GM12878 (cell line): ENCODE results near the gene KLF14.

ENCODE experiments used
- CHD2 ChIP-seq: IDR thresholded peaks from 2 replicates; pipeline ENCODE4 v1.6.1; 2011; ENCODE audit warnings: low read depth, low read length, improper control_type of control experiment, borderline replicate concordance
- CTCF ChIP-seq, 3 experiments: IDR thresholded peaks in 2 of 3; conservative IDR thresholded peaks in 1 of 3; 2 replicates each; pipeline ENCODE4 v1.5.1; 2011; ENCODE audit warnings: low read depth in 3 of 3, low read length in 3 of 3, mild to moderate bottlenecking in 3 of 3, control low read depth in 2 of 3, moderate library complexity in 2 of 3, inconsistent platforms in 1 of 3, mixed read lengths in 1 of 3; ENCODE audit not compliant: control insufficient read depth in 2 of 3, insufficient read depth in 1 of 3; ENCODE audit errors: extremely low read depth in 1 of 3
- EP300 ChIP-seq, 2 experiments: fragments of 150-350 bp in 1 of 2; IDR thresholded peaks; 2 replicates each; pipeline ENCODE4 v1.6.1; 2011 to 2012; ENCODE audit warnings: low read depth in 2 of 2, low read length in 2 of 2, borderline replicate concordance in 1 of 2, improper control_type of control experiment in 1 of 2, inconsistent platforms in 1 of 2; ENCODE audit not compliant: control insufficient read depth in 1 of 2
- ESRRA ChIP-seq: IDR thresholded peaks from 2 replicates; pipeline ENCODE4 v1.6.1; 2012; ENCODE audit warnings: mild to moderate bottlenecking, low read length, improper control_type of control experiment
- MYC ChIP-seq: IDR thresholded peaks from 2 replicates; pipeline ENCODE4 v1.6.1; 2011; ENCODE audit warnings: mild to moderate bottlenecking, low read length, moderate library complexity, inconsistent platforms; ENCODE audit not compliant: insufficient read depth, insufficient replicate concordance, insufficient read length, severe bottlenecking
- USF1 ChIP-seq: IDR thresholded peaks from 2 replicates; pipeline ENCODE4 v1.6.1; 2011; ENCODE audit warnings: borderline replicate concordance, low read depth, mild to moderate bottlenecking, moderate library complexity, mixed read lengths, low read length; ENCODE audit not compliant: insufficient read depth; ENCODE audit errors: extremely low read length

GRCh38 chr7:130721486-130722277 is 12.3 kb downstream of the KLF14 start:
- TF ChIP-seq CTCF (IDR thresholded peaks at IDR 0.05 in 2 of 3, conservative IDR thresholded peaks at IDR 0.05 in 1 of 3; ENCODE audit: control insufficient read depth in 2 of 3, extremely low read depth in 1 of 3, insufficient read depth in 1 of 3, low read depth in 3 of 3, low read length in 3 of 3) (peak in 2 of 3 experiments; percentile 14 to 40; a peak in 2 of 6 replicates), CHD2 (no peak), MYC (no peak), ESRRA (no peak), EP300 (IDR thresholded peaks at IDR 0.05; ENCODE audit: borderline replicate concordance in 1 of 2, control insufficient read depth in 1 of 2, low read depth in 2 of 2, low read length in 2 of 2) (no peak), USF1 (no peak)
